ENCODE results near the gene MATN3. TPM values are rescaled to one million over a fixed set of nuclear protein-coding genes. Genes with fewer than 3 reads are reported as not detected.

The MATN3 gene
- total RNA-seq, 4 donors from 2014 or later, result 0.34 to 0.76 (median 0.60) TPM

GRCh38 chr2:20044778-20045177 is 32.3 kb upstream of the MATN3 start:
- WGBS, result 62% methylated on average over 4 of the region's 4 CpGs
- H3K27me3 ChIP-seq, result no peaks in the 10 kb centered on the region
- no peak for DNase-seq (ENCODE audit: low spot score in 2 of 2)
- TF ChIP-seq POLR2AphosphoS5 (IDR thresholded peaks at IDR 0.05) (no peak), EP300 (IDR thresholded peaks at IDR 0.05) (no peak), CTCF (IDR thresholded peaks at IDR 0.05) (no peak), POLR2A (IDR thresholded peaks at IDR 0.05) (no peak)
- H3K4me3 ChIP-seq, result no peak overlapping the region
- no peaks in the 10 kb centered on the region for H3K9me3 ChIP-seq
- peaks cover 82% of the 10 kb centered on the region for H3K4me1 ChIP-seq
- H3K27ac ChIP-seq, result no peak overlapping the region
- H3K36me3 ChIP-seq, result peaks cover 13% of the 10 kb centered on the region

DNA sequence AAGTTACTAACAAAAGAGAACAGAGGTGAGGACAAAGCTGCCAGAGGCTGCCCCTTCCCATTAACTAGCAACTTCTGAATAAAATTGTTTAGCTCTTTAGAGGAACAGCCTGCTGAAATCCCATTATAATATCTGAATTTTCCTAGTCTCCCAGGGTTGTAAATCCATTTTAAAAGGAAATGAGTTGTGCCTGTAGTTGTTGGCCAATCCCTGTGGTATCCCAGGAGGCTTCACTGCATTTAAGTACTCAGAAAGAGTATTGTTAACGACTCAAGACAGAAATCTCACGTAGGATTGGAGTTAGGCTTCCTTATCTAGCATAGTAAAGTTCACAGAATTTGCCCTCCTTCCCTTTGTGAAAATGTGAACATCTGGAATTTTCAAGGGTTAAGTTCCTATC is 30.1 kb upstream of the MATN3 start:
- Histone ChIP-seq H3K4me1 (peaks cover 61% of the 10 kb centered on the region), H3K27me3 (no peaks in the 10 kb centered on the region), H3K9me3 (no peaks in the 10 kb centered on the region), H3K4me3 (no peak overlapping the region), H3K36me3 (peaks cover 35% of the 10 kb centered on the region), H3K27ac (no peak overlapping the region)
- 21% methylated on average over 2 of the region's 2 CpGs for WGBS
- DNase-seq (ENCODE audit: low spot score in 2 of 2), result no peak
- TF ChIP-seq POLR2AphosphoS5 (IDR thresholded peaks at IDR 0.05) (no peak), CTCF (IDR thresholded peaks at IDR 0.05) (no peak), EP300 (IDR thresholded peaks at IDR 0.05) (no peak), POLR2A (IDR thresholded peaks at IDR 0.05) (no peak)

DNA sequence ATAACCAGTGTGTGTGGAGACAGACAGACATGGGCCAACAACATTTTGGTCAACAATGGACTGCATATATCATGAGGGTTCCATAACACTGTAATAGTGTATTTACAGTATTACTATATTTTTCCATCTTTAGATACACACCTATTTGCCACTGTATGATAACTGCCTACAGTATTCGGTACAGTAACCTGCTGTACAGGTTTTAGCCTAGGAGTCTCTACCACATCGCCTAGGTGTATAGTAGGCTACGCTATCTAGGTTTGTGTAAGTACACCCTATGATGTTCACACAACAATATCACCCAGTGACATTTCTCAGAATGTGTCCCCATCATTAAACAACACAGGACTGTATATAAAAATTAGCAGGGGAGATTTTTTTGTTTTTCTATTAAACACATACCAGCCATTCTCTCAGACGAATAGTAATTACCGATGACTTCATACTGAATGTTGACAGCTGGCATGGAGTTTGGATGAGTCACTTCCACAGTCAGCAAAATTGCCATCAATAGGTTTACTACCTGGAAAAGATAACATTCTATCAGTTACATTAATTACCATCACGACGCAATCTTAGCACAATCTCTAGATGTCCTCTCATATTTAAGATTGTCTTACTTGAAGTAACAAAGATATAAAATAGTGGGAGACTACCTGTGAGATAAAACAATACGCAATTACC is 28.2 kb upstream of the MATN3 start:
- TF ChIP-seq POLR2AphosphoS5 (IDR thresholded peaks at IDR 0.05) (no peak), CTCF (IDR thresholded peaks at IDR 0.05) (no peak), POLR2A (IDR thresholded peaks at IDR 0.05) (no peak)
- Histone ChIP-seq H3K4me1 (peaks cover 50% of the 10 kb centered on the region), H3K9me3 (no peaks in the 10 kb centered on the region), H3K27me3 (no peaks in the 10 kb centered on the region), H3K36me3 (peaks cover 48% of the 10 kb centered on the region), H3K4me3 (no peak overlapping the region), H3K27ac (no peak overlapping the region)
- DNase-seq (ENCODE audit: low spot score in 2 of 2), result no peak
- WGBS, result 56% methylated on average over 8 of the region's 8 CpGs

GRCh38 chr2:20037660-20038059 is 25.2 kb upstream of the MATN3 start:
- no peaks in the 10 kb centered on the region for H3K27me3 ChIP-seq
- no peaks in the 10 kb centered on the region for H3K9me3 ChIP-seq
- no peak for TF ChIP-seq POLR2AphosphoS5 (IDR thresholded peaks at IDR 0.05)
- no peak for TF ChIP-seq POLR2A (IDR thresholded peaks at IDR 0.05)
- TF ChIP-seq EP300 (IDR thresholded peaks at IDR 0.05), result no peak
- TF ChIP-seq CTCF (IDR thresholded peaks at IDR 0.05), result no peak
- WGBS, result 75% methylated on average over 2 of the region's 2 CpGs
- H3K27ac ChIP-seq, result no peak overlapping the region
- H3K4me1 ChIP-seq, result peaks cover 20% of the 10 kb centered on the region
- peaks cover 78% of the 10 kb centered on the region for H3K36me3 ChIP-seq
- no peak overlapping the region for H3K4me3 ChIP-seq
- no peak for DNase-seq (ENCODE audit: low spot score in 2 of 2)

GRCh38 chr2:20035955-20036666 is 23.6 kb upstream of the MATN3 start:
- Histone ChIP-seq H3K27ac (no peak overlapping the region), H3K4me3 (no peak overlapping the region), H3K36me3 (peaks cover 93% of the 10 kb centered on the region), H3K9me3 (no peaks in the 10 kb centered on the region), H3K4me1 (peaks cover 8% of the 10 kb centered on the region), H3K27me3 (no peaks in the 10 kb centered on the region)
- TF ChIP-seq POLR2A (IDR thresholded peaks at IDR 0.05) (no peak), CTCF (IDR thresholded peaks at IDR 0.05) (no peak), EP300 (IDR thresholded peaks at IDR 0.05) (no peak), POLR2AphosphoS5 (IDR thresholded peaks at IDR 0.05) (no peak)
- no peak for DNase-seq (ENCODE audit: low spot score in 2 of 2)
- 74% methylated on average over 4 of the region's 4 CpGs for WGBS
